Thoracic aorta (tissue), 2 donors: ENCODE measurements around the gene SLC15A1. TPM values are rescaled to one million over a fixed set of nuclear protein-coding genes. Genes with fewer than 3 reads are reported as not detected.

Source experiments
- ATAC-seq: fragments of 150-250 bp; one replicate; pipeline ENCODE4 v1.8.0; 2017; ENCODE audit warnings: low read depth; ENCODE audit not compliant: insufficient number of reproducible peaks, low FRiP score
- DNase-seq: peaks from one replicate; pipeline ENCODE4 v3.0.0-alpha.2; 2020; ENCODE audit warnings: low spot score
- H3K27ac ChIP-seq, 2 donors: fragments of 200-600 bp; sonication (generic); 1 replicate in 1 of 2; 2 replicates in 1 of 2; pipeline ENCODE4 v1.5.1; 2016; ENCODE audit warnings: mild to moderate bottlenecking in 2 of 2, moderate library complexity in 2 of 2
- H3K27me3 ChIP-seq: fragments of 200-600 bp; sonication (generic); replicated peaks from 2 replicates; pipeline ENCODE4 v1.6.0; 2016; ENCODE audit warnings: mild to moderate bottlenecking; ENCODE audit not compliant: insufficient read depth
- H3K36me3 ChIP-seq: fragments of 200-600 bp; sonication (generic); one replicate; pipeline ENCODE4 v1.5.1; 2016
- H3K4me1 ChIP-seq, 2 donors: fragments of 200-600 bp; sonication (generic); 1 replicate in 1 of 2; 2 replicates in 1 of 2; pipeline versions ENCODE4 v1.5.1 to v1.6.0; 2016; ENCODE audit warnings: low read depth in 2 of 2, mild to moderate bottlenecking in 1 of 2; ENCODE audit not compliant: control insufficient read depth in 1 of 2
- H3K4me3 ChIP-seq: fragments of 200-600 bp; sonication (generic); 2 replicates; pipeline ENCODE4 v1.5.1; 2016; ENCODE audit warnings: mild to moderate bottlenecking
- H3K9me3 ChIP-seq: fragments of 200-600 bp; sonication (generic); 2 replicates; pipeline ENCODE4 v1.5.1; 2016
- CTCF ChIP-seq: fragments of 200-600 bp; sonication (generic); IDR thresholded peaks from one replicate; pipeline ENCODE4 v1.5.1; 2019; ENCODE audit warnings: antibody characterized with exemption
- total RNA-seq, 2 donors: library from RNA; depleted of rRNA; stranded (reverse); fragments of >200 nt; gene quantifications; one replicate each; pipeline versions ENCODE4 v1.1.0 to v1.2.3, GENCODE V29; 2016

The SLC15A1 gene
- total RNA-seq, 2 donors from 2014 or later: not detected

GRCh38 chr13:98792785-98793495 lies 40.5 kb upstream of the SLC15A1 start:
- no peak for ATAC-seq
- Histone ChIP-seq H3K27me3 (no peaks in the 10 kb centered on the region), H3K4me1 (no peaks in the 10 kb centered on the region), H3K27ac (no peak overlapping the region), H3K9me3 (no peaks in the 10 kb centered on the region), H3K36me3 (peaks cover 12% of the 10 kb centered on the region), H3K4me3 (no peak overlapping the region)
- no peak for TF ChIP-seq CTCF
- no peak for DNase-seq

GRCh38 chr13:98792321-98792720 lies 39.8 kb upstream of the SLC15A1 start:
- Histone ChIP-seq H3K27ac (no peak overlapping the region), H3K4me1 (no peaks in the 10 kb centered on the region), H3K9me3 (no peaks in the 10 kb centered on the region), H3K36me3 (peaks cover 12% of the 10 kb centered on the region), H3K4me3 (no peak overlapping the region), H3K27me3 (no peaks in the 10 kb centered on the region)
- TF ChIP-seq CTCF: no peak
- DNase-seq: no peak
- no peak for ATAC-seq

GRCh38 chr13:98791611-98792010 lies 39.1 kb upstream of the SLC15A1 start:
- Histone ChIP-seq H3K4me3 (no peak overlapping the region), H3K4me1 (no peaks in the 10 kb centered on the region), H3K36me3 (peaks cover 12% of the 10 kb centered on the region), H3K9me3 (no peaks in the 10 kb centered on the region), H3K27ac (no peak overlapping the region), H3K27me3 (no peaks in the 10 kb centered on the region)
- ATAC-seq (no peak), DNase-seq (no peak)
- no peak for TF ChIP-seq CTCF

- DNase-seq (no peak), ATAC-seq (no peak)
- no peaks in the 10 kb centered on the region for H3K4me1 ChIP-seq
- H3K4me3 ChIP-seq: no peak overlapping the region
- H3K27ac ChIP-seq: no peak overlapping the region
- H3K27me3 ChIP-seq: no peaks in the 10 kb centered on the region
- TF ChIP-seq CTCF: no peak
- no peaks in the 10 kb centered on the region for H3K36me3 ChIP-seq
- H3K9me3 ChIP-seq: no peaks in the 10 kb centered on the region
These were observed 35.5 kb upstream of the SLC15A1 start for GRCh38 chr13:98787996-98788395.

- ATAC-seq: no peak
- Histone ChIP-seq H3K27ac (no peak overlapping the region), H3K27me3 (no peaks in the 10 kb centered on the region), H3K36me3 (no peaks in the 10 kb centered on the region), H3K4me1 (no peaks in the 10 kb centered on the region), H3K4me3 (no peak overlapping the region), H3K9me3 (no peaks in the 10 kb centered on the region)
- DNase-seq: no peak
- no peak for TF ChIP-seq CTCF
These were observed 34.7 kb upstream of the SLC15A1 start for GRCh38 chr13:98787173-98787572.
